Mucosa of rectum (tissue), 2 donors: ENCODE results near the gene NEUROG3.

Experiments used
- H3K27ac ChIP-seq, 2 donors: one replicate each; pipeline ENCODE4 v1.7.0; 2013; ENCODE audit warnings: inconsistent platforms in 2 of 2, low read depth in 2 of 2, low read length in 2 of 2
- H3K27me3 ChIP-seq, 2 donors: one replicate each; pipeline ENCODE4 v1.7.0; 2013; ENCODE audit warnings: low read length in 2 of 2; ENCODE audit not compliant: control insufficient read depth in 2 of 2, insufficient read depth in 2 of 2
- H3K36me3 ChIP-seq, 2 donors: one replicate each; pipeline ENCODE4 v1.7.0; 2013; ENCODE audit warnings: low read length in 2 of 2; ENCODE audit not compliant: control insufficient read depth in 2 of 2, insufficient read depth in 2 of 2
- H3K4me1 ChIP-seq, 2 donors: one replicate each; pipeline ENCODE4 v1.7.0; 2013; ENCODE audit warnings: low read length in 2 of 2, mild to moderate bottlenecking in 1 of 2; ENCODE audit not compliant: control insufficient read depth in 2 of 2, insufficient read depth in 2 of 2
- H3K4me3 ChIP-seq, 2 donors: one replicate each; pipeline ENCODE4 v1.7.0; 2013; ENCODE audit warnings: low read length in 2 of 2
- H3K9ac ChIP-seq, 2 donors: one replicate each; pipeline ENCODE4 v1.7.0; 2013; ENCODE audit warnings: low read length in 2 of 2, low read depth in 1 of 2, mild to moderate bottlenecking in 1 of 2
- H3K9me3 ChIP-seq, 2 donors: one replicate each; pipeline ENCODE4 v1.7.0; 2013; ENCODE audit warnings: low read length in 2 of 2; ENCODE audit not compliant: control insufficient read depth in 2 of 2
- donor health status: healthy.
- donor health status: Normal muscosa, but diverticular disease.

The NEUROG3 gene

DNA sequence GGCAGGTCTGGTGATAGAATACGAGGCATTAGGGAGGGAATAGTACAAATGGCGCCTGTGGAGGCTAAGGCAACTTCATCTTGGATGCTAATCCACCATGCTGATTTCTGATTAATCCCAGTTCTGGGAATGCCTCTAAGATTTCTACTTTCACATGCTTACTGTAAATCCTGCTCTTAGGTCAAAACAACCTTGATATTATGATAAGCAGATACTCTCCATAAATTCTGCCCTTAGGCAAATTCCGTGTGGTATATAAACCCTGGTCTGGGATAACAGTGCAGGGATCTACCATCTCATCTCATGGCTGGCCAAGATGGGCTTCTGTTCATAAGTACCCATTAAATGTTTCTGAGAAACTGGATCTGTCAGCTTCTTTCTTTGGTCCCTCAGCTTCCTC lies 11.4 kb upstream of the NEUROG3 start:
- Histone ChIP-seq H3K27me3 (peaks cover 4 to 12% of the 10 kb centered on the region in 2 donors), H3K9ac (no peak overlapping the region), H3K4me3 (no peak overlapping the region), H3K36me3 (no peaks in the 10 kb centered on the region), H3K27ac (no peak overlapping the region), H3K9me3 (no peaks in the 10 kb centered on the region), H3K4me1 (no peaks in the 10 kb centered on the region)

DNA sequence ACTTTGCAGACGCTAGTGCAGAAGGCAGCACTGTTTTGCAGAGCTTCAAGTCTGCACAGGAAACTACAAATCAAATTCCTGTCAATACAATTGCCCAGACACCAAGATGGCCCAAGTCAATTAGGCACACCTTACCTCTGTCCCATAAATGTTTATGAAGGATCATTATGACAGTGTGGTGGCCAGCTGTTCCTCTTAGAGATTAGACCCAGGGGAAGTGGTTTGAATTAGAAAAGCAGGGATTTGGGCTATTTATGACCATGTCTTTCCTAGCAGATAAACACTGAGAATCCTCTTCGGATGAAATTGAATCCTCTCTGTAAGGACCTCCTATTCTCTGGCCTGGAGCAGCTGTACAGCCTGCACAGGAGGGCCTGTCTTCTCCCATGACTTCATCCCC lies 9.9 kb upstream of the NEUROG3 start:
- no peaks in the 10 kb centered on the region for H3K36me3 ChIP-seq
- H3K4me3 ChIP-seq = no peak overlapping the region
- no peak overlapping the region for H3K27ac ChIP-seq
- no peaks in the 10 kb centered on the region for H3K4me1 ChIP-seq
- no peak overlapping the region for H3K9ac ChIP-seq
- peaks cover 8 to 19% of the 10 kb centered on the region in 2 donors for H3K27me3 ChIP-seq
- H3K9me3 ChIP-seq = no peaks in the 10 kb centered on the region

- peaks cover 12 to 27% of the 10 kb centered on the region in 2 donors for H3K27me3 ChIP-seq
Observed at GRCh38 chr10:69580435-69580834, 7.2 kb upstream of the NEUROG3 start.

DNA sequence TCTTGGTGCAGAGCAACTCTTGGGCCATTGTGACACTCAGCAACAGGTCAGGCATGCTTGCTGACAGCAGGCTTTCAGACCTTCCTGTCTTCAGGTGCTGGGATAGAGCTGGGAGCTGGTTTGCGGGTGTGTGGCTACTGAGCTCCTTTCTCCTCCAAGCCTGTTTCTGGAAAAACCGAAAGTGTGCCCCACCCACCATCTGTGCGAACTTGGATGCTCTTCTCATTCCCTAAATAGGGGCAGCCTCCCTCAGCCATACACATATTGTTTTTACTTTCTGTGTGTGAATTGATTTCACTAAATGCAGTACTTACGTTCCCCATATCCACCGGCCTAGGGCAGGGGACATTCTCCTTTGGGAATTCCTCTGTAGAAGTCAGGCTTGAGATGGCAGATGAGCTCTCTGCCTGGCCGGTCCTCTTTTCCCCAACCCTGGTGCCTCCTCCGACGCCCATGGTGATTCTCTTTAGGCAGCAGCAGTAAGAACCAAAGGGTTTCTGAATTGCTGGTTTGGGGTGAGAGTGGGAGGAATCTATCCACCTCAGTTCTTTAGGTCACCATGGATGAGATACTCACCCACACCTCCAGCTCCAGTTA lies 6.3 kb upstream of the NEUROG3 start:
- H3K27me3 ChIP-seq = peaks cover 18 to 36% of the 10 kb centered on the region in 2 donors

More at GRCh38 chr10:69580435-69580834, 7.2 kb upstream of the NEUROG3 start:
- H3K4me1 ChIP-seq = no peaks in the 10 kb centered on the region
- no peak overlapping the region for H3K4me3 ChIP-seq
- no peaks in the 10 kb centered on the region for H3K36me3 ChIP-seq
- H3K9ac ChIP-seq = no peak overlapping the region
- no peak overlapping the region for H3K27ac ChIP-seq
- H3K9me3 ChIP-seq = no peaks in the 10 kb centered on the region

DNA sequence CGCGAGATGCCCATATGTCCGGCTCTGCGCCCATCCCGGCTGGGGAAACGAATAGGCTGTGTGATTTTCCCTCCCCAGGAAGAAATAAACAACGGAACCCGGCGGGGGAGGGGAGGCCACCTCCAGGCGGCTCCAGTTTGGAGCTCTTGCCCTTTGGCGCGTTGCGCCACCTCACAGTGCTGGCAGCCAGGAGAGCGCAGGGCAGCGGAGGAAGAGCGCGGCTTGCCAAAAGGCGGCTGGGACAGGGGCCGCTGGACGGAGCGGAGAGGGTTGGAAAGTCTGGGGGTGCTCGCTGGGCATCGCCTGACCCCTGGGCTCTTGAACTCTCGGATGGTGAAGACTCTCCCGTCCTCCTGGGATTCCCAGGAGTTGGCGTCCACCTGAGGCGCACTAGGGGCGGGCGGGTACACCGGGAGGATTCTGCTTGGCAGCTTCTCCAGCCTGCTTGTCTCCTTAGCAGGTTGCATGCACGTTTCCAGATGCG lies 5.3 kb upstream of the NEUROG3 start:
- H3K4me3 ChIP-seq = no peak overlapping the region
- peaks cover 22 to 46% of the 10 kb centered on the region in 2 donors for H3K27me3 ChIP-seq
- H3K4me1 ChIP-seq = no peaks in the 10 kb centered on the region
- no peaks in the 10 kb centered on the region for H3K36me3 ChIP-seq
- H3K9me3 ChIP-seq = no peaks in the 10 kb centered on the region
- H3K27ac ChIP-seq = no peak overlapping the region
- H3K9ac ChIP-seq = no peak overlapping the region

More for the DNA sequence above, 6.3 kb upstream of the NEUROG3 start:
- Histone ChIP-seq H3K4me3 (no peak overlapping the region), H3K9ac (no peak overlapping the region), H3K27ac (no peak overlapping the region), H3K4me1 (no peaks in the 10 kb centered on the region), H3K9me3 (no peaks in the 10 kb centered on the region), H3K36me3 (no peaks in the 10 kb centered on the region)

GRCh38 chr10:69577268-69578232 lies 4.3 kb upstream of the NEUROG3 start:
- H3K27me3 ChIP-seq = peaks cover 29 to 46% of the 10 kb centered on the region in 2 donors
- H3K27ac ChIP-seq = no peak overlapping the region
- H3K9me3 ChIP-seq = no peaks in the 10 kb centered on the region
- no peak overlapping the region for H3K4me3 ChIP-seq
- no peak overlapping the region for H3K9ac ChIP-seq
- H3K36me3 ChIP-seq = no peaks in the 10 kb centered on the region
- H3K4me1 ChIP-seq = no peaks in the 10 kb centered on the region

DNA sequence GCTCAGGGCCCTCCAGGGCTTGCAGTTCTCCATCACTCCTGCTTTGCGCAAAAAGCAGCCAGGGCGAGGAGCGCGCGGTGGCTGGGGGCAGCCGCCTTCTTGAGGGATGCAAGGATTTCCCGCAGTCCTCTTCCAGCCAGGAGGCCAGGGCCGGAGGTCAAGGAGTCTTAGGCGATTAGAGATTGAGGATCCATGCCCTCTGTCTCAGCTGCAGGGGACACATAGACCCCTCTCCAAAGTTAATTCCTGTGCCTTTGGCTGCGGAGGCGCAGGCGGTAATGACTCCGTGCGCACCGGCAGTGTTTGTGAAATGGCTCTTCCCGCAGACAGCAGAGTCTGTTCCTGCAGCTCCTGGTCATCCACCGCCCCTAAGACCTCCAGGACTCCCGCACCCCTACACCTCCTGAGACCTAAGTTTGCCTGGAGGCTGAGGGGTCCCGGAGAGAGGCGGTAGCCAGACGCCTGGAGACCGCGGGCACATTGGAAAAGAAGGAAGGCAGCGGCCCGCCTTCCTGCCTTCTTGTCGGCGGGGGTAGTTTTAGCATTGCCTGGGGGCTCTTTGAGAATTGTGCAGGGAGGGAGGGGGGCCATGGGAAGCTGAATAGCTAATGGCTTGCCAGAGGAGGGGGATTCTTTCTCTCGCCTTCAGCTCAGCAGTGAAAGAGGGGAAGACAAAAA lies 3.3 kb upstream of the NEUROG3 start:
- Histone ChIP-seq H3K9me3 (no peaks in the 10 kb centered on the region), H3K27me3 (peaks cover 34 to 51% of the 10 kb centered on the region in 2 donors), H3K4me3 (no peak overlapping the region), H3K9ac (no peak overlapping the region), H3K27ac (no peak overlapping the region), H3K4me1 (no peaks in the 10 kb centered on the region), H3K36me3 (no peaks in the 10 kb centered on the region)

DNA sequence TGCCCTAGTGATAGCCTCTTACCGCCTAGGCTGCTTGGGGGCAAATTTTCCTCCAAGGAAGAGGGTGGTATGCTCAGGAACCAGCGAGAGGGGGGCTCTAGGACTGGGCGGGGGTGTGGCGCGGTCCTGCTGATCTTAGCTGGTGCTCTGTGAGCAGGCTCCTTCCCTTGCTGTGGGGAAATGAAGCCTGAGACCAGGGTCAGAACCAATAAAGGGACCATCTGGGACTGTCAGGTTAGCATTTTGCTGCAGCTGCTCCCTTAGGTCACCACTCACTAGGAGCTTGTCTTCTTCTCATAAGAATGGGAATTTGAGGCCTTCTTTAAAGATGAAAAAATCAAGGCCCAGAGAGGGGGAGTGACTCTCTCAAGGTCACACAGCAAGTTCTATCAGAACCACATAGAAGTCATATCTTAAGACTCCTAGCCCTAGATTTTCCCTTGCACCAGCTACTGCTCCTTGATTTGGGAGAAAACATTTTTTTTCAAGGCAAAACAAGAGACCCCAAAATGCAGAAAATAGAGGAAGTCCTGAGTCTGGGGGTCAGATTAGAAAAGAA lies 2.0 kb upstream of the NEUROG3 start:
- Histone ChIP-seq H3K9ac (no peak overlapping the region), H3K27me3 (peaks cover 45 to 55% of the 10 kb centered on the region in 2 donors), H3K36me3 (no peaks in the 10 kb centered on the region), H3K4me3 (no peak overlapping the region), H3K9me3 (no peaks in the 10 kb centered on the region), H3K27ac (no peak overlapping the region), H3K4me1 (no peaks in the 10 kb centered on the region)

GRCh38 chr10:69574571-69574978 lies 1.4 kb upstream of the NEUROG3 start:
- no peaks in the 10 kb centered on the region for H3K36me3 ChIP-seq
- no peak overlapping the region for H3K4me3 ChIP-seq
- H3K27me3 ChIP-seq = peaks cover 51 to 58% of the 10 kb centered on the region in 2 donors
- H3K9me3 ChIP-seq = no peaks in the 10 kb centered on the region
- H3K9ac ChIP-seq = no peak overlapping the region
- H3K4me1 ChIP-seq = no peaks in the 10 kb centered on the region
- H3K27ac ChIP-seq = no peak overlapping the region
